ENCODE results near the gene ARRB1. TPM values are rescaled to one million over a fixed set of nuclear protein-coding genes. Genes with fewer than 3 reads are reported as not detected.

ARRB1 gene
- polyA plus RNA-seq (2011; rRNA removed) (14.3 and 18.1 TPM in 2 replicates), polyA plus RNA-seq (2017; fragmentation: RNase III; extraction: RNeasy Plus Mini Kit Qiagen cat#74134 plus additional on column Dnase treatment) (4.9 to 8.4 TPM (median 6.8 TPM) in 3 replicates), polyA minus RNA-seq (2011; rRNA and poly(A)+ RNA removed) (54.8 and 57.9 TPM in 2 replicates)
- 4.8 TPM in 2 replicates for polyA plus RNA-seq (2012; cell fraction: cytosol; rRNA removed)
- polyA plus RNA-seq (2012; cell fraction: nucleus; rRNA removed), result 3.8 and 5.0 TPM in 2 replicates

DNA sequence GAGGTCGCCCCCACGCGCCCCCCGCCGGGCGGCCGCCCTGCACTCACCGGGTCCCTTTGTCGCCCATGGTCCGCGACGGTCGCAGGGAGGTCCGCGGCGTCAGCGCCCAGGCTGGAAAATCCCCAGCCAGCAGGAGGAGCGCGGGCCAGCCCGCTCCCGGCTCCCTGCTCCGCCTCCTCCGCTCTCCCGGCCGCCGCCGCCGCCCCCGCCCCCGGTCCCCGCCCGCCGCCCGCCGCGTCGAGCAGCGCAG lies at the start of gene ARRB1:
TSS of gene ARRB1 (minus strand) at position 121 of the 250 bp plus-strand sequence. CDS start at position 67, 54 bp downstream.
- peak; percentile 74 to 75 for ATAC-seq

DNA sequence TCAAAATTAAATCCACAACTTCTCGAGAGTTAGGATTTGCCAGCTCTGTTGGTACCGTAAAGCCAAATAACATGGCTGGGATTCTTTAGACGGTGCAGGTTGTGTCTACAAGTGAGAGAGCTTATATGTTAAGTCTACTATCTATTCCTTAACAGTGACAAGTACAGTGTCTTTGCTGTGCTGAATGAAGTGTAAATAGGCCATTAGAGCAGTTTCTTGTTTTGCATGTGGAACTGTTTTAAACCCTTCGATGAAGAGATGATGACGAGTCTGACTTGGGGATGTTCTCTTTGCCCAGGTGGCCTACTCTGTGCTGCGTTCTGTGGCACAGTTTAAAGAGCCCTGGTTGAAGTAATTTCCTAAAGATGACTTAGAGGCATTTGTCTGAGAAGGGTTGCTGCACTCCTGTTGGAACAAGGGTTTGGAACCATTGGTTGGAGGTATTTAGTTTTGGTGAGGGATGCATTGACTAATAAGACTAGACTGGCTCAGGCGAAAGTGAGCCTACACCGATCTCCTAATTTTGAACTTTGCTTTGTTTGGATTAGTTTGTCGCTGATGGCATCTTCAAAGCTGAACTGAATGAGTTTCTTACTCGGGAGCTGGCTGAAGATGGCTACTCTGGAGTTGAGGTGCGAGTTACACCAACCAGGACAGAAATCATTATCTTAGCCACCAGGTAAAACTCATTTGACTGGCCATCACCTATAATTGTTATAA lies 48.8 kb upstream of the ARRB1 start:
- CTCF ChIA-PET, result interaction anchor here (0.6 to 13.3 kb wide), 10 partner anchors 8 to 987 kb away, joined by 3 to 231 read pairs (median 3); no protein-coding TSS in a partner anchor
- Histone ChIP-seq H3K27ac (peak overlapping the region; percentile 90 to 93), H3K4me1 (peaks cover 40% of the 10 kb centered on the region), H3K4me2 (peak overlapping the region; percentile 94), H3K4me3 (peak overlapping the region; percentile 77), H3K9me3 (no peaks in the 10 kb centered on the region)
- FAIRE-seq (no peak), ATAC-seq (peak; percentile 14 to 32; a peak in 3 of 6 replicates), DNase-seq (ENCODE audit: low read depth in 1 of 2, low spot score in 1 of 2) (no peak)
- POLR2A ChIA-PET, result interaction anchor here (0.6 to 1.8 kb wide), 6 partner anchors 8 to 975 kb away, joined by 3 to 7 read pairs (median 4); no protein-coding TSS in a partner anchor
- TF ChIP-seq E2F6 (IDR thresholded peaks at IDR 0.05; ENCODE audit: borderline replicate concordance, low read depth) (no peak), EP300 (IDR thresholded peaks at IDR 0.05) (no peak), FOSB (CRISPR knock-in tag; IDR thresholded peaks at IDR 0.05) (no peak), EHMT2 (IDR thresholded peaks at IDR 0.05; ENCODE audit: low read depth) (no peak), CHD2 (IDR thresholded peaks at IDR 0.05; ENCODE audit: low read length, partially characterized antibody) (no peak), ZNF302 (CRISPR knock-in tag; IDR thresholded peaks at IDR 0.05) (no peak), KDM5A (IDR thresholded peaks at IDR 0.05) (no peak), TP53 (CRISPR knock-in tag; IDR thresholded peaks at IDR 0.05) (no peak), JUNB (IDR thresholded peaks at IDR 0.05) (no peak), CTCF (IDR thresholded peaks at IDR 0.05) (no peak), HOXB5 (CRISPR knock-in tag; IDR thresholded peaks at IDR 0.05) (no peak)
- 1% methylated on average over 11 of the region's 11 CpGs for WGBS (ENCODE audit: missing lambda C conversion rate)

More for the DNA sequence above, at the start of gene ARRB1:
- FAIRE-seq (no peak), DNase-seq (ENCODE audit: low read depth in 1 of 2, low spot score in 1 of 2) (peak in 1 of 2 experiments; percentile 70)
- Histone ChIP-seq H3K4me3 (peak within 1 kb of the TSS; percentile 77), H3K27ac (peak within 1 kb of the TSS; percentile 77 to 93), H3K4me1 (peaks cover 48% of the 10 kb centered on the region), H3K9me3 (no peaks in the 10 kb centered on the region), H3K4me2 (peak within 1 kb of the TSS; percentile 96)
- CTCF ChIA-PET, result interaction anchor here (0.9 to 3.4 kb wide), 8 partner anchors 9 to 71 kb away, joined by 3 to 24 read pairs (median 6); no protein-coding TSS in a partner anchor
- POLR2A ChIA-PET, result no interaction called here
- TF ChIP-seq SREBF2 (IDR thresholded peaks at IDR 0.05), result no peak
- peak; percentile 38; the same call in 1 of the 3 replicates for TF ChIP-seq SMC3 (IDR thresholded peaks at IDR 0.05)
- TF ChIP-seq MAZ (IDR thresholded peaks at IDR 0.05; ENCODE audit: borderline replicate concordance, low read depth, low read length), result no peak
- no peak for TF ChIP-seq ZC3H11A (IDR thresholded peaks at IDR 0.05)
- no peak for TF ChIP-seq EP300 (IDR thresholded peaks at IDR 0.05)
- peak in 1 of 2 experiments; percentile 36; a peak in 1 of 5 replicates for TF ChIP-seq JUN (IDR thresholded peaks at IDR 0.05)
- TF ChIP-seq KDM5A (IDR thresholded peaks at IDR 0.05), result no peak
- no peak for TF ChIP-seq FOSL2 (IDR thresholded peaks at IDR 0.05)
- no peak for TF ChIP-seq FOSL2 (CRISPR knock-in tag; IDR thresholded peaks at IDR 0.05)
- 0% methylated on average over 3 of the region's 38 CpGs for whole genome bisulfite sequencing (ENCODE audit: missing lambda C conversion rate)

GRCh38 chr11:75399344-75400145 lies 48.1 kb upstream of the ARRB1 start, which contains the start of gene RPS3:
Gene RPS3, plus strand, starts transcription at chr11:75399518. Its CDS starts 30 bp downstream, at chr11:75399548.
- peak within 1 kb of the TSS; percentile 77 for H3K4me3 ChIP-seq
- TF ChIP-seq SMC3 (IDR thresholded peaks at IDR 0.05), result no peak
- TF ChIP-seq CEBPB (IDR thresholded peaks at IDR 0.05), result no peak
- TF ChIP-seq EHMT2 (IDR thresholded peaks at IDR 0.05; ENCODE audit: low read depth), result no peak
- TF ChIP-seq, protein P1, sequence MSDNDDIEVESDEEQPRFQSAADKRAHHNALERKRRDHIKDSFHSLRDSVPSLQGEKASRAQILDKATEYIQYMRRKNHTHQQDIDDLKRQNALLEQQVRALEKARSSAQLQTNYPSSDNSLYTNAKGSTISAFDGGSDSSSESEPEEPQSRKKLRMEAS (IDR thresholded peaks at IDR 0.05), result peak; percentile 99
- no peak for TF ChIP-seq HOXB13 (CRISPR knock-in tag; IDR thresholded peaks at IDR 0.05; ENCODE audit: low read depth)
- TF ChIP-seq RCOR1 (IDR thresholded peaks at IDR 0.05; ENCODE audit: low read depth, low read length), result no peak
- TF ChIP-seq HOXA7 (CRISPR knock-in tag; IDR thresholded peaks at IDR 0.05), result no peak
- TF ChIP-seq HOXB5 (CRISPR knock-in tag; IDR thresholded peaks at IDR 0.05), result no peak
- no peak for TF ChIP-seq CBX2 (IDR thresholded peaks at IDR 0.05; ENCODE audit: borderline replicate concordance, low read depth)
- no peak for TF ChIP-seq JUNB (IDR thresholded peaks at IDR 0.05)
- TF ChIP-seq CHD4 (IDR thresholded peaks at IDR 0.05; ENCODE audit: borderline replicate concordance), result no peak
- 0 out of 2 replicates have a peak, but pooled peaks have one; percentile 40 for TF ChIP-seq RFX5 (IDR thresholded peaks at IDR 0.05)
- TF ChIP-seq FOXS1 (CRISPR knock-in tag; IDR thresholded peaks at IDR 0.05), result no peak
- TF ChIP-seq ZC3H11A (IDR thresholded peaks at IDR 0.05), result no peak
- TF ChIP-seq BCL3 (IDR thresholded peaks at IDR 0.05), result peak; percentile 98

More at GRCh38 chr11:75399344-75400145, 48.1 kb upstream of the ARRB1 start, which contains the start of gene RPS3:
- peak within 1 kb of the TSS; percentile 90 to 93 for H3K27ac ChIP-seq
- H3K9me3 ChIP-seq, result no peaks in the 10 kb centered on the region
- ChIA-PET POLR2A (interaction anchor here (1.1 to 1.8 kb wide), 4 partner anchors 9 to 31 kb away, joined by 3 to 7 read pairs (median 4); no protein-coding TSS in a partner anchor), CTCF (interaction anchor here (1.1 to 13.3 kb wide), 7 partner anchors 9 to 809 kb away, joined by 3 to 231 read pairs (median 6); no protein-coding TSS in a partner anchor)
- ATAC-seq, result peak; percentile 94 to 96
- WGBS (ENCODE audit: missing lambda C conversion rate), result 2% methylated on average over 47 of the region's 55 CpGs
- H3K4me1 ChIP-seq, result peaks cover 34% of the 10 kb centered on the region
- H3K4me2 ChIP-seq, result peak within 1 kb of the TSS; percentile 94
- FAIRE-seq, result no peak
- DNase-seq (ENCODE audit: low read depth in 1 of 2, low spot score in 1 of 2), result peak; percentile 88 to 93

All from A549 (cell line).